K562 (cell line): Measurements from ENCODE around the gene IL23R. TPM values are rescaled to one million over a fixed set of nuclear protein-coding genes. Genes with fewer than 3 reads are reported as not detected.

Source experiments
- ATAC-seq: fragments of 200-7000 bp; cut with Tn5 transposase; 3 replicates; pipeline ENCODE4 v1.9.1; 2020; ENCODE audit warnings: moderate library complexity
- BruUV-seq: library from RNA; stranded (reverse); fragments of 400-500 nt; replicated peaks from 2 replicates; lab custom pipeline; 2021; lab: Mats Ljungman, UMichigan
- CTCF ChIA-PET: fragments of 300-600 bp; formaldehyde crosslinking; extraction: SDS; loops from one replicate; lab custom pipeline; 2021; ENCODE audit warnings: low intra/inter-chr PET ratio; lab: Yijun Ruan, JAX
- POLR2A ChIA-PET: fragments of 300-600, 350-650 bp; sonication (Branson Sonifier 250); formaldehyde crosslinking; extraction: SDS; loops from one replicate; lab custom pipeline; 2021; ENCODE audit warnings: antibody characterized with exemption, inconsistent platforms; lab: Yijun Ruan, JAX
- DNase-seq, 4 experiments: peaks; one replicate each; pipeline versions ENCODE4 v3.0.0 to v3.0.0-alpha.2; 2011 to 2018; ENCODE audit warnings: low spot score in 3 of 4, mixed read lengths in 3 of 4; ENCODE audit errors: extremely low read depth in 1 of 4
- FAIRE-seq: peaks from 2 replicates; lab custom pipeline; 2011; peaks lifted over from hg19 to GRCh38; lab: Jason Lieb, UNC
- H2AFZ ChIP-seq: 2 replicates; pipeline ENCODE4 v1.6.0; 2011; ENCODE audit warnings: low read depth, low read length, control low read depth, inconsistent platforms
- H3K27ac ChIP-seq: fragments of 200-600 bp; 3 replicates; pipeline ENCODE4 v1.8.0; 2011; ENCODE audit warnings: low read depth, mild to moderate bottlenecking, control low read depth, inconsistent platforms, low read length, moderate library complexity, mixed read lengths; ENCODE audit errors: extremely low read depth
- H3K27me3 ChIP-seq, 2 experiments: fragments of 300-600 bp in 1 of 2; 2 replicates in 1 of 2; 3 replicates in 1 of 2; pipeline versions ENCODE4 v1.6.0 to v1.8.0; 2011; ENCODE audit warnings: inconsistent platforms in 2 of 2, low read length in 2 of 2, mild to moderate bottlenecking in 1 of 2, mixed read lengths in 1 of 2, moderate library complexity in 1 of 2; ENCODE audit not compliant: control insufficient read depth in 2 of 2, insufficient read depth in 2 of 2
- H3K36me3 ChIP-seq: fragments of 300-600 bp; 3 replicates; pipeline ENCODE4 v1.8.0; 2011; ENCODE audit warnings: mild to moderate bottlenecking, low read length, inconsistent platforms; ENCODE audit not compliant: control insufficient read depth, insufficient read depth
- H3K4me1 ChIP-seq, 2 experiments: fragments of 200-600 bp in 1 of 2; replicated peaks in 1 of 2; 2 replicates in 1 of 2; 3 replicates in 1 of 2; pipeline versions ENCODE4 v1.5.1 to v1.8.0; 2011; ENCODE audit warnings: inconsistent platforms in 2 of 2, low read length in 2 of 2, mild to moderate bottlenecking in 1 of 2, mixed read lengths in 1 of 2, moderate library complexity in 1 of 2; ENCODE audit not compliant: control insufficient read depth in 2 of 2, insufficient read depth in 2 of 2
- H3K4me2 ChIP-seq: 2 replicates; pipeline ENCODE4 v1.6.1; 2011; ENCODE audit warnings: low read length, control low read depth, inconsistent platforms, mixed read lengths; ENCODE audit not compliant: insufficient read depth
- H3K4me3 ChIP-seq: fragments of 200-600 bp; sonication (generic), shearing (Covaris generic); 2 replicates; pipeline ENCODE4 v1.5.1; 2016; ENCODE audit warnings: control low read depth, inconsistent platforms
- H3K79me2 ChIP-seq: fragments of 200-600 bp; 3 replicates; pipeline ENCODE4 v1.8.0; 2011; ENCODE audit warnings: low read length, inconsistent platforms; ENCODE audit not compliant: control insufficient read depth, insufficient read depth
- H3K9ac ChIP-seq, 2 experiments: 2 replicates each; pipeline versions ENCODE4 v1.6.0 to v1.6.1; 2011; ENCODE audit warnings: low read depth in 2 of 2, low read length in 2 of 2, control low read depth in 1 of 2, inconsistent platforms in 1 of 2, mild to moderate bottlenecking in 1 of 2, mixed read lengths in 1 of 2; ENCODE audit not compliant: insufficient read depth in 1 of 2
- H3K9me1 ChIP-seq: one replicate; pipeline ENCODE4 v1.6.0; 2011; ENCODE audit warnings: inconsistent platforms, mild to moderate bottlenecking, low read length, moderate library complexity; ENCODE audit not compliant: control insufficient read depth, insufficient read depth
- H3K9me3 ChIP-seq: replicated peaks from 2 replicates; pipeline ENCODE4 v1.5.1; 2011; ENCODE audit warnings: low read depth, low read length, inconsistent platforms; ENCODE audit not compliant: control insufficient read depth, insufficient read depth
- H4K20me1 ChIP-seq: replicated peaks from 2 replicates; pipeline ENCODE4 v1.6.1; 2011; ENCODE audit warnings: low read length, inconsistent platforms, mixed read lengths; ENCODE audit not compliant: control insufficient read depth, insufficient read depth
- IFI16 ChIP-seq: fragments of 250-450 bp; sonication (Bioruptor Pico); IDR thresholded peaks from 2 replicates; pipeline ENCODE4 v2.1.2; 2022; ENCODE audit warnings: mild to moderate bottlenecking, inconsistent platforms
- JUN ChIP-seq, 2 experiments: sonication (generic) in 1 of 2; formaldehyde crosslinking in 1 of 2; IDR thresholded peaks; 2 replicates each; pipeline versions ENCODE4 v1.6.1 to v1.8.0; 2012 to 2022; ENCODE audit warnings: borderline replicate concordance in 2 of 2, mild to moderate bottlenecking in 2 of 2, improper control_type of control experiment in 1 of 2, low read depth in 1 of 2, low read length in 1 of 2, missing genetic modification reagents in 1 of 2
- LARP7 ChIP-seq: fragments of 450-650 bp; IDR thresholded peaks from 2 replicates; pipeline ENCODE4 v1.6.1; 2016
- NEUROD1 ChIP-seq: fragments of 150-350 bp; IDR thresholded peaks from 2 replicates; pipeline ENCODE4 v1.6.1; 2014; ENCODE audit warnings: borderline replicate concordance, low read length, low read depth; ENCODE audit not compliant: partially characterized antibody
- SAFB2 ChIP-seq: fragments of 200-400 bp; formaldehyde crosslinking; IDR thresholded peaks from 2 replicates; pipeline ENCODE4 v1.6.1; 2018; ENCODE audit warnings: borderline replicate concordance, low read length, low read depth, moderate library complexity; ENCODE audit not compliant: severe bottlenecking
- TFAM ChIP-seq: fragments of 250-450 bp; sonication (Bioruptor Pico); conservative IDR thresholded peaks from 2 replicates; pipeline ENCODE4 v1.5.0; 2021; ENCODE audit warnings: mild to moderate bottlenecking, moderate library complexity
- ZBTB17 ChIP-seq: fragments of 450-650 bp; formaldehyde crosslinking; IDR thresholded peaks from 2 replicates; pipeline ENCODE4 v1.4.0; 2020; ENCODE audit warnings: mild to moderate bottlenecking
- ZNF354B ChIP-seq: fragments of 250-450 bp; sonication (Bioruptor Pico); IDR thresholded peaks from 2 replicates; pipeline ENCODE4 v1.4.0; 2020
- ZNF785 ChIP-seq: fragments of 250-450 bp; sonication (Bioruptor Pico); IDR thresholded peaks from 2 replicates; pipeline ENCODE4 v1.4.0; 2020; ENCODE audit warnings: mild to moderate bottlenecking
- WGBS: fragments of 100-300 bp; shearing (Covaris generic); methylation state at CpG from one replicate; pipeline ENCODE4 v1.1.6; 2016; ENCODE audit warnings: low coverage, mixed read lengths; ENCODE audit not compliant: insufficient coverage; ENCODE audit errors: missing lambda C conversion rate; 5-methylcytosine and 5-hydroxymethylcytosine counted together
- in situ Hi-C: fragments of 300-500 bp; cut with MboI; formaldehyde crosslinking; loops from 4 replicates; pipeline ENCODE4 v1.15.0; 2018; ENCODE audit warnings: inconsistent platforms, mixed read lengths
- intact Hi-C: fragments of 100-400 bp; cut with micrococcal nuclease; formaldehyde crosslinking; loops from 2 replicates; pipeline ENCODE4 v1.14.2; 2022
- polyA plus RNA-seq, 8 experiments: library from polyadenylated mRNA; depleted of rRNA in 4 of 8; stranded (reverse) in 5 of 8; unstranded in 3 of 8; fragments of >200 nt; fragmentation: Nextera tagmentation in 2 of 8; fragmentation: Illumina TruSeq in 1 of 8; extraction: Ambion mirVana in 2 of 8; extraction: Trizol in 1 of 8; gene quantifications; 2 replicates each; pipeline versions ENCODE4 v1.2.1 to v1.2.3, GENCODE V29; 2011 to 2014; ENCODE audit warnings: inconsistent platforms in 1 of 8, missing spikeins in 1 of 8
- total RNA-seq, 7 experiments: library from RNA; depleted of rRNA in 6 of 7; stranded (reverse); fragments of >200 nt in 6 of 7; fragmentation: Illumina TruSeq in 2 of 7; extraction: Trizol in 2 of 7; gene quantifications; 2 replicates each; pipeline versions ENCODE4 v1.2.1 to v1.2.3, GENCODE V29; 2011 to 2021; ENCODE audit warnings: low replicate concordance in 1 of 7

The IL23R gene
- total and polyA plus RNA-seq, 9 of the 15 experiments (the other 6 are each of a cell fraction or from before 2014, with no cell fraction given): 4.4 to 52.7 (median 22.8) TPM

- WGBS: 46% methylated on average over 2 of the region's 2 CpGs
- H3K27ac ChIP-seq: no peak overlapping the region
- intact Hi-C loops: no loop called here
- H3K27me3 ChIP-seq: no peaks in the 10 kb centered on the region
- ChIA-PET POLR2A (interaction anchor here (0.8 to 1.6 kb wide), 4 partner anchors 11 to 76 kb away, joined by 3 to 5 read pairs (median 3); no protein-coding TSS in a partner anchor), CTCF (no interaction called here)
- no peak overlapping the region for H3K9ac ChIP-seq
- no peak for DNase-seq
- ATAC-seq: no peak
- no TSS peak for BruUV-seq
- H3K4me1 ChIP-seq: no peaks in the 10 kb centered on the region
- no peak overlapping the region for H2AFZ ChIP-seq
- H4K20me1 ChIP-seq: no peaks in the 10 kb centered on the region
- in situ Hi-C loops: loop anchor here (5.0 kb wide), 1 partner anchor 267 kb away; no protein-coding TSS in a partner anchor
- no peak overlapping the region for H3K4me2 ChIP-seq
- no peak overlapping the region for H3K4me3 ChIP-seq
- TF ChIP-seq LARP7: no peak
- TF ChIP-seq SAFB2: no peak
- TF ChIP-seq ZNF354B (CRISPR knock-in tag): no peak
- no peak for FAIRE-seq
- no peaks in the 10 kb centered on the region for H3K9me3 ChIP-seq
- H3K9me1 ChIP-seq: no peaks in the 10 kb centered on the region
- H3K79me2 ChIP-seq: peaks cover 2% of the 10 kb centered on the region; the same call in 1 of the 3 replicates
- H3K36me3 ChIP-seq: peaks cover 73% of the 10 kb centered on the region
These were observed 58.6 kb downstream of the IL23R start for GRCh38 chr1:67224856-67225255.

DNA sequence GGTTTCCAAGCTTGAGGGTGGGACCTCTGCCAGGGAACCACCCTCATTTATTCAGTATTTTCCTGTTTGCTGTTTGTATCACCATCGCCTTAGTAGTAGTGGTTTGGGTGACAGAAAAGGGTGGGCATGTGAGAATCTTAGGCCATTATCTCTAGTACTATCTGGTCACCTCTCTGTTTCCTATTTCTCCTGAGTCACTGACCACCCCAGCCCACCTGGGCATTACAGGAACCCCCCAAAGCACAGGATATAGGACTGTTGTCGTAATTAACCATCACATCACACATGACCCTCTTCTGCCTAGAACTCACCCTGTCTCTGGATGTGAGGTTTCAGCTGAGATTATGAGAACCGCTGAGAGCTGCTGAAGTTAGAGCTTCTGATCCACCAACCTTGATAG, 60.4 kb downstream of the IL23R start:
- no TSS peak for BruUV-seq
- ChIA-PET POLR2A (interaction anchor here (1.1 kb wide), 1 partner anchor 75 kb away, joined by 3 read pairs; no protein-coding TSS in a partner anchor), CTCF (interaction anchor here (0.7 kb wide), 1 partner anchor 90 kb away, joined by 3 read pairs; no protein-coding TSS in a partner anchor)
- DNase-seq (no peak), FAIRE-seq (no peak), ATAC-seq (no peak)
- Histone ChIP-seq H3K9ac (no peak overlapping the region), H3K79me2 (peaks cover 2% of the 10 kb centered on the region; the same call in 1 of the 3 replicates), H3K4me1 (no peaks in the 10 kb centered on the region), H3K9me1 (no peaks in the 10 kb centered on the region), H3K9me3 (no peaks in the 10 kb centered on the region), H3K4me3 (no peak overlapping the region), H4K20me1 (no peaks in the 10 kb centered on the region), H2AFZ (no peak overlapping the region), H3K27ac (no peak overlapping the region), H3K36me3 (peaks cover 69% of the 10 kb centered on the region), H3K27me3 (no peaks in the 10 kb centered on the region), H3K4me2 (no peak overlapping the region)
- in situ Hi-C loops: loop anchor here (5.0 kb wide), 1 partner anchor 266 kb away; no protein-coding TSS in a partner anchor
- intact Hi-C loops: no loop called here
- TF ChIP-seq IFI16 (CRISPR knock-in tag) (no peak), TFAM (CRISPR knock-in tag) (no peak), ZNF785 (CRISPR knock-in tag) (no peak), JUN (IDR thresholded peaks at IDR 0.05; ENCODE audit: borderline replicate concordance, low read depth, low read length) (no peak), JUN (CRISPR knock-in tag; IDR thresholded peaks at IDR 0.05; ENCODE audit: borderline replicate concordance) (no peak), NEUROD1 (no peak), ZBTB17 (CRISPR knock-in tag) (no peak)
- 61% methylated on average over 3 of the region's 3 CpGs for WGBS
